ENCODE results near the gene RNU5B-1. TPM values are rescaled to one million over a fixed set of nuclear protein-coding genes. Genes with fewer than 3 reads are reported as not detected.

The RNU5B-1 gene
- polyA plus RNA-seq, 6 donors from 2014 or later: not detected

DNA sequence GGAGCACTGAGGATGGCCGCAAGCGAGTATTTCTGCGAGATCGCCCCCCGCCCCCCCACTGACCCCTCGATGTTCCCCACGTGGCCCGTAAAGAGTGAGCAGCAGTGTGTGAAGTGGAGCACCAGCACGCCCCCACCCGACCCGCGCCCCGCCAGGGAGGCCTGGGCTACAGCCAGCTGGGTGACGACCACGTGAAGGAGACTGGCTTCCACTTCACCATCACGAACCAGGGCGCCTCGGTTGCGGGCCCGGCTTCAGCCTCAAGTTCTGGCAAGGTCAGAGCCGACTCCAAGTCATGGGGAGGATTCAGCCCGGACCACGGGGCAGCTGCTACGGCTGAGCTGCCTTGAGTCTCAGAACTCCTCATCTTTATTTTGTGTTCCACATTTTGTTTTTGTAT lies 2.4 kb upstream of the RNU5B-1 start:
- no peaks in the 10 kb centered on the region for H3K36me3 Mint-ChIP-seq
- H3K4me1 Mint-ChIP-seq: peaks cover 18 to 32% (median 26%) of the 10 kb centered on the region in 3 donors
- ATAC-seq (ENCODE audit: low read depth in 2 of 2): no peak
- peak overlapping the region in 3 of 8 donors; percentile 6 to 97 (median 44) for H3K4me3 Mint-ChIP-seq
- H3K27ac Mint-ChIP-seq: peak overlapping the region in 1 of 6 donors; percentile 39
- peaks cover 0 to 4% (median 0%) of the 10 kb centered on the region in 7 donors for H3K9me3 Mint-ChIP-seq
- H3K27me3 Mint-ChIP-seq: no peaks in the 10 kb centered on the region
- no peak for DNase-seq

DNA sequence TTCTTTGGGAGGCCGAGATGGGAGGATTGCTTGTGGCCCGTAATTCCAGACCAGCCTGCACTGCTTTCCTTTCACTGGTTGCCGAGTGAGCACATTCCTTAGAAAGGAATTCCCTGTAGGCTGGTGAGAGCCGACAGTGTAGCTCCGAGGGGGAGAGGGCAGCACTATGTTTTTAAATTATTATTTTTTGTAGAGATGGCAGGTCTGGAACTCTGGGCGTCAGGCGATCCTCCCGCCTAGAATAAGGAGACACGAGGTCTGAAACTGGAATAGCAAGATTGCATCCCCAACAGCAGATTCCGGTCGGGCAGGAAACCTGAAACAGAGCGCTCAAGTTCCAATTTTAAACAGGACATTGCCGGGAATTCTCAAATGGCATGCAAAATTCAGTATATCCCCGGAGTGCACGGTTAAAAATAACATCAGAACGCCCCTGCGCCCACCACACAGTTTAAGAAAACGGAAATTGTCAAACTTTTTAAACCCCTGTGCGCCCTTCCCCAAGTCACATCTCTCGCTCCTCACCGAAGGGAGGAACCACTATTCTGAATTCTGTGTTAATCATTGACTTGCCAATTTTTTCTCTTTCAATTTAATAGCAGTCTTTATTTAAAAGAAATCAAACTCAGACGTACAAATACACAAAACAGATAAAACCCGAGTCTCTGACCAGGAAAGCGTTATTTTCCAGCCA lies 643 bp upstream of the RNU5B-1 start:
- ATAC-seq (ENCODE audit: low read depth in 2 of 2) (peak; percentile 1), DNase-seq (no peak)
- Mint-ChIP-seq H3K27me3 (no peaks in the 10 kb centered on the region), H3K27ac (peak overlapping the region; percentile 98 to 100 (median 100)), H3K36me3 (no peaks in the 10 kb centered on the region), H3K4me3 (peak overlapping the region; percentile 95 to 99 (median 98)), H3K4me1 (peaks cover 14 to 17% (median 15%) of the 10 kb centered on the region in 3 donors), H3K9me3 (peaks cover 0 to 4% (median 0%) of the 10 kb centered on the region in 7 donors)

DNA sequence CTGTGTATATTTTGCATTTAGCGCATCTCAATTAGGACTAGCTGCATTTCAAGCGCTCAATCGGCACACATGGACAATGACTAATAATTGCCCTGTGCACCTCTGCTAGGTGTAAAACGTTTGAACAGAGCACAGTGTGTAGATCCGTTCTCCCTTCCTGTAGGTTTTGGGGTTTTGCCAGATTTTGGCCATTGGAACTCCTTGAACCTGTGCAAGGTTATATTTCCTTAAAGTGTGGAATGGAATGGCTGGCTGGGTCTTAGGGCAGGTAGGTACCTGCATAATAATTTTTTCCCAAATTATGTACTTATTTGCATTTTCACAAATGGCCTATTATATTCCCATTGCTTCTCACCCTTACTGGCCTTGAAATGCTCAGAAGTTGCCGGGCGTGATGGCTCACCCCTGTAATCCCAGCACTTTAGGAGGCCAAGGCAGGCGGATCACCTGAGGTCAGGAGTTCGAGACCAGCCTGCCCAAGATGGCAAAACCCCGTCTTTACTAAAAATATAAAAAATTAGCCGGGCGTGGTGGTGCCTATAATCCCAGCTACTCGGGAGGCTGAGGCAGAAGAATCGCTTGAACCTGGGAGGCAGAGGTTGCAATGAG lies 777 bp downstream of the RNU5B-1 start:
- H3K4me3 Mint-ChIP-seq: peak overlapping the region; percentile 95 to 99 (median 98)
- peaks cover 12 to 15% (median 14%) of the 10 kb centered on the region in 3 donors for H3K4me1 Mint-ChIP-seq
- DNase-seq: no peak
- H3K36me3 Mint-ChIP-seq: no peaks in the 10 kb centered on the region
- ATAC-seq (ENCODE audit: low read depth in 2 of 2): no peak
- H3K27ac Mint-ChIP-seq: peak overlapping the region; percentile 98 to 100 (median 100)
- peaks cover 0 to 4% (median 0%) of the 10 kb centered on the region in 7 donors for H3K9me3 Mint-ChIP-seq
- H3K27me3 Mint-ChIP-seq: no peaks in the 10 kb centered on the region

DNA sequence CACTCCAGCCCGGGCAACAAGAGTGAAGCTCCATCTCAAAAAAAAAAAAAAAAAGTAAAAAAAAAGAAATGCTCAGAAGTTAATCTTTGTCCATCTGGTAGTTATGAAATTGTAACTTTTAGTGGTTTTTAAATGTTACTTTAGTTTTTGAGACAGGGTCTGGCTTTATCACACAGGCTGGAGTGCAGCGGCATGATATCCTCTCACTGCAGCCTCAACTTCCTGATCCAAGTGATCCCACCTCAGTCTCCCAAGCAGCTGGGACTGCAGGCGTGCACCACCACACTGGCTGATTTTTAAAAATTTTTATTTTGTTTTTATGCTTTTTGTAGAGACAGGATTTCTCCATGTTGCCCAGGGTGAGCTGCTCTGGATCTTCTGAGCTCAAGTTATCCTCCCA lies 1.3 kb downstream of the RNU5B-1 start:
- no peak for ATAC-seq (ENCODE audit: low read depth in 2 of 2)
- H3K27ac Mint-ChIP-seq: peak overlapping the region in 2 of 6 donors; percentile 64 to 100
- peaks cover 12 to 15% (median 14%) of the 10 kb centered on the region in 3 donors for H3K4me1 Mint-ChIP-seq
- H3K4me3 Mint-ChIP-seq: peak overlapping the region in 3 of 8 donors; percentile 29 to 64 (median 63)
- H3K9me3 Mint-ChIP-seq: peaks cover 0 to 4% (median 0%) of the 10 kb centered on the region in 7 donors
- H3K27me3 Mint-ChIP-seq: no peaks in the 10 kb centered on the region
- no peak for DNase-seq
- no peaks in the 10 kb centered on the region for H3K36me3 Mint-ChIP-seq

DNA sequence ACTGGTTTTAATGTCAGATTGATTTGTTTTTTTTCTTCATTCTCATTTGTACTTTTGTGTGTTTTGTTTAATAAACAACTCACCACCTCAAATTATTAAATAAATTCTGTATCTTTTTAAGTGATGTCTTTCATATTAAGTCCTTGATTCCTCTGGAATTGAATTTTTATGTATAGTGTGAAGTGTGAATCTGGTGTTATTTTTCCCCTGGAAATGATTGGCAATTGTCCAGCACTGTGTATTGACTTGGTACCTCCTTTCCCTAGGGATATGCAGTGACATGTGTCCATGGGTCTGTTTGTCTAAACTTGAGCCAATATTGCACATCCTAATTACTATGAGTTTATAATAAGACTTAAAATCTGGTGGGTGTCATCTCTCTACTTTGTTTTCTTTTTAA lies 2.1 kb downstream of the RNU5B-1 start:
- Mint-ChIP-seq H3K4me1 (peaks cover 12 to 15% (median 14%) of the 10 kb centered on the region in 3 donors), H3K36me3 (no peaks in the 10 kb centered on the region), H3K27me3 (no peaks in the 10 kb centered on the region), H3K27ac (peak overlapping the region in 2 of 6 donors; percentile 5 to 100), H3K4me3 (peak overlapping the region in 1 of 8 donors; percentile 64), H3K9me3 (peaks cover 0 to 4% (median 0%) of the 10 kb centered on the region in 7 donors)
- no peak for DNase-seq
- no peak for ATAC-seq (ENCODE audit: low read depth in 2 of 2)

DNA sequence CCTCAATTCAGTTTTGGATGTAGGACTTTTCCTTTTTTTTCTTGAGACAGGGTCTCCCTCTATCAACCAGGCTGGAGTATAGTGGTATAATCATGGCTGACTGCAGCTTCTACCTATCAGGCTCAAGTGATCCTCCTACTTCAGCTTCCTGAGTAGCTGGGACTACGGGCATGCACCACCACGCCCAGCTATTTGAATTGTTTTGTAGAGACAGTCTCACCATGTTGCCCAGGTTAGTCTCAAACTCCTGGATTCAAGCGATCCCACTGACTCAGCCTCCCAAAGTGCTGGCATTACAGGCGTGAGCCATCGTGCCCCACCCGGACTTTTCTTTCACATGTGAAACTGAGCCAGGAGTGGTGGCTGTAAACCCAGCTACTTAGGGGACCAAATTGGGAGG lies 3.5 kb downstream of the RNU5B-1 start:
- no peak overlapping the region for H3K4me3 Mint-ChIP-seq
- peaks cover 0 to 9% (median 0%) of the 10 kb centered on the region in 3 donors for H3K27me3 Mint-ChIP-seq
- DNase-seq (no peak), ATAC-seq (ENCODE audit: low read depth in 2 of 2) (no peak)
- peaks cover 9 to 15% (median 14%) of the 10 kb centered on the region in 3 donors for H3K4me1 Mint-ChIP-seq
- H3K9me3 Mint-ChIP-seq: peaks cover 0 to 4% (median 0%) of the 10 kb centered on the region in 7 donors
- H3K27ac Mint-ChIP-seq: no peak overlapping the region
- no peaks in the 10 kb centered on the region for H3K36me3 Mint-ChIP-seq

DNA sequence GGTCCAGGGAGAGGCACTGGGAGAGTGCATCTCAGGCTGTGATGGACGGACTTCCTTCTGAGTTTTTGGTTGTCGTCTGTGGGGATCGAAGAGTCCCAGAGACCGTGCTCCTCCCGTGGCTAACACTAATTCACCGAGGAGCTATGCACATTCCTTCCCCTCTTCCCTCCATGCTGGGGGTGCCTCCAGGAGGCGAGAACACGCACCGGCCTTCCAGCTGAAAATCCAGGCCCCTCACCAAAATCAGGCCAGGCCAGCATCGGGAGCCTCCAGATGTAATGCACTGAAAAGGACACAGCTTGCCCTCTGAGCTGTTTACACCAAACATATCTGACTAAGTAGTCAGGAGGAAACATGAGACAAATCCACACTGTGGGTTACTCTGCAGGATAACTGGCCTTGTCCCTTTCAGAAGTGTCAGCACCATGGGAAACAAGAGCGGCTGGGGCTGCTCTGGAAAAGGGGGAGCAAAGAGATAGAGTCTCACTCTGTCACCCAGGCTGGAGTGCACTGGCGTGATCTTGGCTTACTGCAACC lies 5.5 kb downstream of the RNU5B-1 start:
- DNase-seq: no peak
- peaks cover 3 to 6% (median 5%) of the 10 kb centered on the region in 3 donors for H3K4me1 Mint-ChIP-seq
- no peak overlapping the region for H3K4me3 Mint-ChIP-seq
- no peaks in the 10 kb centered on the region for H3K9me3 Mint-ChIP-seq
- peaks cover 0 to 9% (median 0%) of the 10 kb centered on the region in 3 donors for H3K27me3 Mint-ChIP-seq
- no peaks in the 10 kb centered on the region for H3K36me3 Mint-ChIP-seq
- H3K27ac Mint-ChIP-seq: peak overlapping the region in 1 of 6 donors; percentile 39
- no peak for ATAC-seq (ENCODE audit: low read depth in 2 of 2)

DNA sequence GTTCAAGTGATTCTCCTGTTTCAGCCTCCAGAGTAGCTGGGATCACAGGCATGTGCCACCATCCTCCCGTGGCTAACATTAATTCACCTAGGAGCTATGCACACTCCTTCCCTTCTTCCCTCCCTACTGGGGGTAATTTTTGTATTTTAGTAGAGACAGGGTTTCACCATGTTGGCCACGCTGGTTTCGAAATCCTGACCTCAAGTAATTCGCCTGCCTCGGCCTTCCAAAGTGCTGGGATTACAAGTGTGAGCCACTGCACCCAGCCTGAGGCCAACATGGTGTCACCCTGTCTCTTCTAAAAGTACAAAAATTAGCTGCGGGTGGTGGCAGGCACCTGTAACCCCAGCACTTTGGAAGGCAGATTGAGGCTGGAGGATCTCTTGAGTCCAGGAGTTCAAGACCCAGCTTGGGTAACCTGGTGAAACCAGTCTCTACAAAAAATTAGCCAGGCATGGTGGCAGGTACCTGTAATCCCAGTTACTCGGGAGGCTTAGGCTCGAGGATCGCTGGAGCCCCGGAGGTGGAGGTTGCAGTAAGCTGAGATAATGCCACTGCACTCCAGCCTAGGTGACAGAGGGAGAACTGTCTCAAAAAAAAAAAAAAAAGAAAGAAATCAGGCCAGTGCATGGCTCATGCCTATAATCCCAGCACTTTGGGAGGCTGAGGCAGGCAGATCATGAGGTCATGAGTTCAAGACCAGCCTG lies 6.1 kb downstream of the RNU5B-1 start:
- H3K27ac Mint-ChIP-seq: no peak overlapping the region
- DNase-seq: no peak

DNA sequence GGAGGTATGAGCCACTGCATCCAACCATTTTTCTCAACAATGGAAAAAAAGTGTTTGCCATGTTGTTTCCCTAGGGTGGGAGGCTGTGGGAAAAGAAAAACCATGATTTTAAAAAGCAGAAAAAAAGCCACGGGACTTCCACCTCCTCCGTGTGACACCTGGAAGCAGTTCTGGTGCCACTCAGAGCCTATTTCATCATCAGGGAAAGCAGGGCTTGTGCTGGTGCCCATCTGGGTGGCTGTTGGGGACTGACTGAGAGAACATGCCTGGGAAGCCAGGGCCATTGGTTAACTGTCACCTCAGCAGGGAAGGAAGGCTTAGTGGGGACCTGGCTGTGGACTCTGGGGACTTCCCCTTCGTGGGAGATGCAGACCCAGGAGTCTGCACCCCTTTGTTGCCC lies 7.3 kb downstream of the RNU5B-1 start:
- Mint-ChIP-seq H3K4me3 (no peak overlapping the region), H3K36me3 (no peaks in the 10 kb centered on the region), H3K27ac (no peak overlapping the region), H3K9me3 (no peaks in the 10 kb centered on the region), H3K27me3 (peaks cover 0 to 9% (median 0%) of the 10 kb centered on the region in 3 donors), H3K4me1 (no peaks in the 10 kb centered on the region)
- DNase-seq (no peak), ATAC-seq (ENCODE audit: low read depth in 2 of 2) (no peak)

More for the DNA sequence above, 6.1 kb downstream of the RNU5B-1 start:
- H3K36me3 Mint-ChIP-seq: no peaks in the 10 kb centered on the region
- H3K27me3 Mint-ChIP-seq: peaks cover 0 to 9% (median 0%) of the 10 kb centered on the region in 3 donors
- H3K9me3 Mint-ChIP-seq: no peaks in the 10 kb centered on the region
- H3K4me3 Mint-ChIP-seq: no peak overlapping the region
- ATAC-seq (ENCODE audit: low read depth in 2 of 2): no peak
- peaks cover 0 to 4% (median 3%) of the 10 kb centered on the region in 3 donors for H3K4me1 Mint-ChIP-seq

DNA sequence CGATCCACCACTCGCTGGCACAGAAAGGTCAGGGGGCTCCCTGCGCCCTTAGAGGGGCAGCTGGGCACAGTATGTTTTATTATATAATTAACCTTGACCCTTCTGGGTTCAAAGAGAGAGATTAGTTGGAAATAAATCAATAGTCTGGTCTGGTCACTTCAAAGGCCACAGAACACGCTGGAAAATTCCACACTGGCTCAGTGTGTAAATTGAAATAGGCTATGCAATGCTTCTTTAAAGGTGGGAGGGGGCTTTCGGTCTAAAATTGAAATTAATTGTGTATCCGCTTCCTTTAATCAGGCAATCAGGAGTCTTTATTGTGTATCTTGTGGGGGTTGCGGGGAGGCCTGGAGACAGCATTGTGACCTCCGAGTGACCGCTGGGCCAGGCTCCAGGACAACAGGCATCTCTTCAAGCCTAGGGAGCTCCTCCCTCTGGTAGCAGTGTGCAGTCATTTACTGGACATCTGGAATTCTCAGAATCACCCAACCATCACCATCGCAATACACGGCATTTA lies 8.0 kb downstream of the RNU5B-1 start:
- Mint-ChIP-seq H3K9me3 (no peaks in the 10 kb centered on the region), H3K27me3 (peaks cover 0 to 9% (median 0%) of the 10 kb centered on the region in 3 donors), H3K4me1 (no peaks in the 10 kb centered on the region), H3K27ac (no peak overlapping the region), H3K36me3 (no peaks in the 10 kb centered on the region), H3K4me3 (peak overlapping the region in 1 of 8 donors; percentile 48)
- ATAC-seq (ENCODE audit: low read depth in 2 of 2) (no peak), DNase-seq (no peak)

DNA sequence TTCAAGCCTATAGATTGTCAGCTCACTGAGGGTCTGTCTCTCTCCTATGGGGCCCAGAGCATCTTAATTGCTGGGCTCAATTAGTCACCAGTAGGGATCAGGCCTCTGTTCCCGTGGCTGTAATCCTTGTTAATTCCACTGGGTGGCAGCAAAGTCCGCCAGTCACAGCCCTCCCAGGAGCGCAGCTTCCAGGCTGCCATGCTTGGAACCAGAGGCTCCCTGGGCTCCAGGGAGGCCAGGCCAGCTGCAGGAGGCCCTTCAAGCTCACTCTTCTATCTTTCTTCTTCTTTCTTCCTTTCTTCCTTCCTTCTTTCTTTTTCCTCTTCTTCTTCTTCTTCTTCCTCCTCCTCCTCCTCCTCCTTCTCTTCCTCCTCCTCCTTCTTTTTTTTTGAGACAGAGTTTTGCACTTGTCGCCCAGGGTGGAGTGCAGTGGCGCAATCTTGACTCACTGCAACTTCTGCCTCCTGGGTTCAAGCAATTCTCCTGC lies 14.4 kb downstream of the RNU5B-1 start:
- peak; percentile 61 for DNase-seq
- peaks cover 5 to 37% (median 17%) of the 10 kb centered on the region in 3 donors for H3K27me3 Mint-ChIP-seq
- peaks cover 0 to 5% (median 3%) of the 10 kb centered on the region in 3 donors for H3K4me1 Mint-ChIP-seq
- peak; percentile 97 to 99 for ATAC-seq (ENCODE audit: low read depth in 2 of 2)
- no peak overlapping the region for H3K4me3 Mint-ChIP-seq
- no peaks in the 10 kb centered on the region for H3K9me3 Mint-ChIP-seq
- peak overlapping the region in 2 of 6 donors; percentile 4 to 53 for H3K27ac Mint-ChIP-seq
- H3K36me3 Mint-ChIP-seq: no peaks in the 10 kb centered on the region

DNA sequence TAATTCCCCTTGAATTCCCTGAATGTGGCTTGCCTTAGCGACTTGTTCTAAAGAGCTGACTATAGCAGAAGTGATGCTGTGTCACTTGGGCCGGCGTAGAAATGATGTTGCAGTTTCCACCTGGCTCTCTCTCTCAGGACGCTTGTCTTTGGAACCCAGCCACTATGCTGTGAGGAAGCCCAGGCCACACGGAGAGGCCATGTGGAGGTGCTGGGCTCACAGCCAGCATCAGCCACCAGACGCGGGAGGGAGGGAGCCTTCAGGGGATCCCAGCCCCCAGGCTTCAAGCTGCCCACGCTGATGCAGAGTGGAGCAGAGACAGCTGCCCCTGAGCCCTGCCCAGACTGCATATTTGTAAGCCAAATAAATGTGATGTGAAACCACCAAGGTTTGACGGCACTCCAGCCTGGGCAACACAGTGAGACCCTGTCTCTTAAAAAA lies 18.6 kb downstream of the RNU5B-1 start:
- Mint-ChIP-seq H3K27me3 (peaks cover 9 to 56% (median 17%) of the 10 kb centered on the region in 3 donors), H3K27ac (no peak overlapping the region)

DNA sequence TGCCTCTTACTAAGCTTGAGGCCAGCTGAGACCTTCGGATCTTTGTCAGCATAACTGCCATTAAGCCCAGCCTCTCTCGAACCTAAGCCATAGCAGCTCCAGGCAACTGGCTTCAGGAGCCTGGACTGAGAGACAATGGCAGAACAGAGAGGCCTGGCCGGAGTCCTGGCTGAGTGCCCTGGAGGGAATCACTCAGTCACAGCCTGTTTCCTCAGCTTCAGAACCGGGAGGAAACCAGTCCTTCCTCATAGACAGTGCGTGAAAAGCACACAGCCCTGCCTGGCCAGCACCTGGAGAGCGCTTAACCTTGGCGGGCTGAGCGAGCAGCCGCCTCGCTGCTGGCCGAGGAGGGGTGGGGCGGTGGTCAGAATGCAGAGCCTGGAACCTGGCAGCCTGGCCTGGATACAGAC lies 21.6 kb downstream of the RNU5B-1 start:
- Mint-ChIP-seq H3K27ac (no peak overlapping the region), H3K27me3 (peaks cover 7 to 44% (median 21%) of the 10 kb centered on the region in 3 donors), H3K4me3 (no peak overlapping the region), H3K36me3 (no peaks in the 10 kb centered on the region), H3K9me3 (no peaks in the 10 kb centered on the region), H3K4me1 (peaks cover 6 to 9% (median 8%) of the 10 kb centered on the region in 3 donors)
- DNase-seq (no peak), ATAC-seq (ENCODE audit: low read depth in 2 of 2) (no peak)

More for the DNA sequence above, 18.6 kb downstream of the RNU5B-1 start:
- Mint-ChIP-seq H3K9me3 (no peaks in the 10 kb centered on the region), H3K4me1 (peaks cover 5 to 12% (median 7%) of the 10 kb centered on the region in 3 donors), H3K36me3 (no peaks in the 10 kb centered on the region), H3K4me3 (no peak overlapping the region)
- ATAC-seq (ENCODE audit: low read depth in 2 of 2) (no peak), DNase-seq (no peak)

Measured in naive B cell (primary cell).